ENCODE results near the gene BCL6.
A peak's percentile ranks its signal among the peaks of the same experiment; 100 is the strongest.

The BCL6 gene

GRCh38 chr3:187782006-187782405, 36.7 kb upstream of the BCL6 start:
- TF ChIP-seq CTCF (conservative IDR thresholded peaks at IDR 0.05): no peak
- TF ChIP-seq ZFX (IDR thresholded peaks at IDR 0.05): no peak
- no peak overlapping the region for H3K27ac ChIP-seq

- H3K27ac ChIP-seq: peak overlapping the region; percentile 51; the same call in 1 of the 2 replicates
- TF ChIP-seq ZFX (IDR thresholded peaks at IDR 0.05): no peak
- TF ChIP-seq CTCF (conservative IDR thresholded peaks at IDR 0.05): no peak
Observed at GRCh38 chr3:187781001-187781400, 35.7 kb upstream of the BCL6 start.

GRCh38 chr3:187778726-187779125, 33.5 kb upstream of the BCL6 start:
- no peak overlapping the region for H3K27ac ChIP-seq
- no peak for TF ChIP-seq CTCF (conservative IDR thresholded peaks at IDR 0.05)

- TF ChIP-seq ZFX (IDR thresholded peaks at IDR 0.05): no peak
- no peak for TF ChIP-seq CTCF (conservative IDR thresholded peaks at IDR 0.05)
Observed at GRCh38 chr3:187777331-187777941, 32.2 kb upstream of the BCL6 start.

GRCh38 chr3:187775549-187775948, 30.3 kb upstream of the BCL6 start:
- TF ChIP-seq ZFX (IDR thresholded peaks at IDR 0.05) (no peak), CTCF (conservative IDR thresholded peaks at IDR 0.05) (no peak)
- H3K27ac ChIP-seq: no peak overlapping the region

More at GRCh38 chr3:187777331-187777941, 32.2 kb upstream of the BCL6 start:
- no peak overlapping the region for H3K27ac ChIP-seq

GRCh38 chr3:187774185-187774789, 29.0 kb upstream of the BCL6 start:
- no peak overlapping the region for H3K27ac ChIP-seq
- no peak for TF ChIP-seq CTCF (conservative IDR thresholded peaks at IDR 0.05)
- TF ChIP-seq ZFX (IDR thresholded peaks at IDR 0.05): no peak

- no peak overlapping the region for H3K27ac ChIP-seq
- TF ChIP-seq ZFX (IDR thresholded peaks at IDR 0.05) (no peak), CTCF (conservative IDR thresholded peaks at IDR 0.05) (no peak)
Observed at GRCh38 chr3:187773233-187774184, 28.2 kb upstream of the BCL6 start.
